ENCODE data around the gene MAP10. TPM values are rescaled to one million over a fixed set of nuclear protein-coding genes. Genes with fewer than 3 reads are reported as not detected.

Gene MAP10
- total RNA-seq (2022; extraction: Qiagen RNA extraction; ENCODE audit: low read depth) = 0.47 to 1.2 TPM (median 0.99 TPM) in 5 replicates

DNA sequence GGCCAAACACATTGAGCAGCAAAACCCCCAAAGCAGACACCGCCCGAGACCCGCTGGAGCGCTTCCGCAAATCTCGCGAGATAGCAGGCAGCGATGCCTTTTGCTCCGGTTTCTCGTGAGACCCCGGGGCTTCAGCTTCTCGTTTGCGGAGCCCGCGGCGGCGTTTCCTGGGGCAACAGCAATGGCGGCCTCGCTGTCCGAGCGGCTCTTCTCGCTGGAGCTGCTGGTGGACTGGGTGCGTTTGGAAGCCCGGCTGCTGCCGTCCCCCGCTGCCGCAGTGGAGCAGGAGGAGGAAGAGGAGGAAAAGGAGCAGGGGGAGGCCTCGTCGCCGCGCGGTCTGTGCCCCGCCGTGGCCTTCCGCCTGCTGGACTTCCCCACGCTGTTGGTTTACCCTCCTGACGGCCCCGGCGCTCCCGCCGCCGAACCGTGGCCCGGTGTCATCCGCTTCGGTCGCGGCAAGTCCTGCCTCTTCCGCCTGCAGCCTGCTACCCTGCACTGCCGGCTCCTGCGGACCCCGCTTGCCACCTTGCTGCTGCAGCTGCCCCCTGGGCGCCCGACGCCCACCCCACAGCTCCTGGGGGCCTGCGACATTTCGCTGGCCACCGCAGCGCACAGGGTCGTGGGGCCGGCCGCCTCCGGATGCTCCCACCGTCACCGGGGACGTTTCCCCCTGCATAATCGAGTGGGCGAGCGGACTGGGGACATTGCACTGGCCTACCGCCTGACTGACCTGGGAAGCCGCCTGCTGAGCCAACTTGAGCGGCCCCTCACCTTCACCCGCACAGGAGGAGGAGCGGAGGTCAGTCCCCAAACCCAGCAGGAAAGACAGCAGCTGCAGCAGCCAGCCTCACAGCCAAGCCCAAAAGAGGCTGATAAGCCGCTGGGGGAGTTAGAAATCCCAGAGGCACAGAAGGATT, at the start of gene MAP10:
Gene MAP10 (plus strand): TSS at position 148 of the 917 bp plus-strand sequence. CDS start 34 bp downstream, at position 182.

Other genes starting within 250 kb of the MAP10 start
- 6.4 to 7.6 TPM (median 6.6 TPM) in 5 replicates for gene SIPA1L2, start 175.3 kb upstream of the MAP10 start, total RNA-seq (2022; extraction: Qiagen RNA extraction; ENCODE audit: low read depth)
- gene NTPCR, start 145.2 kb downstream of the MAP10 start, total RNA-seq (2022; extraction: Qiagen RNA extraction; ENCODE audit: low read depth) = 78.7 to 95.1 TPM (median 84.6 TPM) in 5 replicates